GM19372 (cell line): ENCODE data around the gene MACC1.
A peak's percentile ranks its signal among the peaks of the same experiment; 100 is the strongest.
"Not testable (repeated sequence)": the region's sequence is repeated elsewhere in the genome, so short reads cannot be mapped to it uniquely, and the experiment has no call there.

Experiments
- ATAC-seq: cut with Tn5 transposase; IDR thresholded peaks from one replicate; pipeline ENCODE4 v1.9.1; 2021; ENCODE audit warnings: mild to moderate bottlenecking, low read depth, moderate library complexity; ENCODE audit not compliant: unreplicated experiment

MACC1 gene

DNA sequence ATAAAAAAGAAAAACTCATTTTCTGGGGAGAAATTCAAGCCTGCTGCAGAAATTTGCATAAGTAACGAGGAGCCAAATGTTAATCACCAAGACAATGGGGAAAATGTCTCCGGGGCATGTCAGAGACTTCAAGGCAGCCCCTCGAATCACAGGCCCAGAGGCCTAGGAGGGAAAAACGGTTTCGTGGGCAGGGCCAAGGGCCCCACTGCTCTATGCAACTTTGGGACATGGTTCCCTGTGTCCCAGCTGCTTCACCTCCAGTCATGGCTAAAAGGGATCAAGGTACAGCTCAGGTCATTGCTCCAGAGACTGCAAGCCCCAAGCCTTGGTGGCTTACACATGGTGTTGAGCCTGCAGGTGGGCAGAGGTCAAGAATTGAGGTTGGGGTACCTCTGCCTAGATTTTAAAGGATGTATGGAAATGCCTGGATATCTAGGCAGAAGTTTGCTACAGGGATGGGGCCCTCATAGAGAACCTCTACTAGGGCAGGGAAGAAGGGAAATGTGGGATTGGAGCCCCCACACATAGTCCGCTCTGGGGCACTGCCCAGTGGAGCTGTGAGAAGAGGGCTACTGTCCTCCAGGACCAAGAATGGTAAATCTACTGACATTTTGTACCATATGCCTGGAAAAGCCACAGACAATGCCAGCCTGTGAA lies 8.4 kb downstream of the MACC1 start:
- no peak for ATAC-seq

GRCh38 chr7:20207811-20208210 lies 9.4 kb downstream of the MACC1 start:
- ATAC-seq = not testable (repeated sequence)

GRCh38 chr7:20206104-20206896 lies 10.9 kb downstream of the MACC1 start:
- no peak for ATAC-seq

DNA sequence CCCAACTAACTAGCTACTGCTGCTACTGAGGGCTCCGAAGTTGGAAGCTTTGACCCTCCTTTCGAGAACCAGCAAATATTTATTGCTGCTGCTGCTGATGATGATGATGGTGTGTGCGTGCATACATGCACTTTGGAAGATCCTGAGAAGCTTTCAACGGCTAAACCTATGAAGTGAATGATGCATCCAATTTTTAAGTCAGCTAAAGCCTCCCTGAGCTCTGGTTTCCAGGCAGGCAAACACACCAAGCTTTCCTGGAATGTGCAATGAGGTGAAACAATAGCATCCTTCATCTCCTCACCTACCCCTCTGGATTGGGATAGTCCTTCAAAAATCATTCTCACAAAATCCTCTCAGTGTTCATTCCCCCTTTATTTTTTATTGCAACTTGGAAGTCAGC lies 13.9 kb downstream of the MACC1 start:
- no peak for ATAC-seq

GRCh38 chr7:20201380-20201779 lies 15.8 kb downstream of the MACC1 start:
- no peak for ATAC-seq

DNA sequence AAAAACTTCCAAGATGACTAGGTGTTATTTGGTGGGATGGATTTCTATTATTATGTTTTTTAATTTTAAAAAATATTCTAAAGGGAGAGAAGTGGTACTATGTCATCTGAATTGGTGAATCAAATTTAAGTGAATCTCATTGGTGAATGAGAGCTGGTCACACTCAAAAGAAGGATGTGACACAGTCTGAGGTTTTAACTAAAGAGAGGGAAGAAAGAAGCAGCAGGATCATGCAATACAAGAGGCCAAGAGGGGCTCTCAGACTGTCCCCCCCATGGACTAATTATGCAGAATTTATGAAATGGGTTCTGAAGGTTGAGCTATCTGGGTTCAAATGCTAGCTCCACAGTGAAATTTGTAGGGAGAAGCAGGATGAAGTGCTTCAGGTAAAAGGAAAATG lies 16.2 kb downstream of the MACC1 start:
- ATAC-seq = no peak

DNA sequence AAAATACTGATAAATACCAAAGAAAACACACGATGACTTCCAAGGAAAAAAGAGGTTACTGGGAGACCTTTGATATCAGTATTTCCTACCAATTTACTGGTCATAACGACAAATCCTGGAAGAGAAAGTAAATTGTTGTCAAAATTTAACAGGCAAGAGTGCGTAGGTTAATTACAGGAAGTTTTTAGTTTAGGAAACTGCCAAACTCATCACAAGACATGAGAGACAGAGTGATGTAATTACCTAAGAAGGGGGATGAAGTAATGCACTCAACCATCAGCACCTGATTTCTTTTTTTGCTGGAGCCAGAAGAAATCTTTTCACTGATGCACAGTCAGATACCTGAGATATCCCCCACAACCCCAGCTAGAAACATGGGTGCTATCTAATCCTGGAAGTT lies 16.8 kb downstream of the MACC1 start:
- no peak for ATAC-seq

DNA sequence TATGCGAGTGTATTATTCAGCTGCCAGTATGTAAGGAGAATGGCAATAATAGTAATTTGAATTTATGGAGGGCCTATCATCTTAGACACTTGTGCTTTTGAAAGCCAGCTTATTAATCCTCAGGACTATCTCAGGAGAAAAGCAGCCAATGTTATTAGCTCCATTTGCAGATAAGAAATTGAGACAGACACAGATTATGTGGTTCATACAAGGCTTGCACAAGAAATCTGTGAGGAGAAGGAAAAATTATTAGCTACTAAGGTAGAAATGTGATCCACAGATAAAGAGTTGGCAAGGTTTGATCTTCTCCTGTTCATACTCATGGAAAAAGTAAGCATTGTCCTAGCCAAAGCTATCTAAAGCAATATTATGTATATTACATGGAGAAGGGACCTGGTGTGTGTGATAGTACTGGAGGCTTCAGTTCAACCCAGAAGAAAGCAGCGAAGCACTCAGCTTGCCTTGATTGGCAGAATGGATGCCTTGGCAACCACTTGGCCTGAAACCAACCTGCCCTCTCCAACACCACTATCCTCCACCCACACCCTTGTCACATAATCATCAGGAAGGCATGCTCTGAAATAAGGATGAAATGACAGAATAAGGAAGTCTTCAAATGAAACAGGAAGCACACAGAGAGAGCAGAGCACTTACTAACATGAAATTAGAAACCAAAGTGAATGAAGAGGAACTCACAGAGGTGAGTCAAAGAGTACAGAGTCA lies 18.0 kb downstream of the MACC1 start:
- peak; percentile 87 for ATAC-seq

GRCh38 chr7:20198260-20198659 lies 18.9 kb downstream of the MACC1 start:
- no peak for ATAC-seq

DNA sequence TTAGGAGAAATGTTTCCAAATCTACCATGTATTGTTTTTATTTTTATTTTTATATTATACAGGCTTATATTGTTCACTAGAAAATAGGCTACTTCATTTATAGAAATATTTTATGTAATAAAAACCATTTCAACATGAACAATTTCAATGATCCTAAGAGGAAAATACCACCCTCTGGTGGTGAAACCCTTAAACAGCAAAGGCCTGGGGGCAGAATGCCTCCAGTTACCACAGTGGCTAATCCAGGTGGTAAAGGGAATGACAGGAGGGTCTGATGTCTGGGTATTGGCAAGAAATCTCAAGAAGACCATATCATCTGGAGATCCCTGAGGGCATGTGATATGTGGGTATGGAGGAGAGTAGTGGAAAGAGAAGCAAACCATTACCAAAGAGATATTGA lies 19.3 kb downstream of the MACC1 start:
- no peak for ATAC-seq

- ATAC-seq = no peak
Observed at GRCh38 chr7:20197125-20197748, 19.9 kb downstream of the MACC1 start.

DNA sequence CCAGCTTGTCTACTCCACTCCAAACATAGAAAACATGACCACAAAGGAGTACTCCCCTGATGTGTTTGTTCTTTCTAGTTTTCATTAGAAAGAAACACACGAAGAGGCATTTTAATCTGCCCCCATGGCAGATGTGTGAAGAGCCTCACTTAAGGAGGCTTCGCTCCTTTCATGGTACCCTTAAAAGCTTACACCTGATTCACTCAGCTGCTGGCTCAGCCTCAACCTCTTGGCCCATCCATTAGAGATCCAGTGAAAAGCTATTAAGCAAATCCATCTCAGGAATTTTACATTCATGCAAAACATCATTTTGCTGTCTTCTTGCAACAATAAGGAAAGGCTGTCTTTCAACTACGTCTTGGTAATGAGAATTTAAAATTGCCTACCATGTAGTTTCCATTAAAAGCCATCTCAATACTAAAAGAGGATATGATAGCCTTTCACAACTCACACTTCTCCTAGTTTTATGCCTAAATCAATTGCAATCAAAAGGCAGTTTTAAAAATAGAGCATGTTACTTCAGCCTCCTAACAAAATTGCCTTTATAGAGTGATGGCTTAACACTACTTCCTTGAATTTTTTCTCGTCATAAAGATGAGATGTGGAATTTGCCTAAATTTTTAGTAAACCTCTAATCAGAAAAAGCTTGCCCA lies 22.7 kb downstream of the MACC1 start:
- ATAC-seq = no peak

DNA sequence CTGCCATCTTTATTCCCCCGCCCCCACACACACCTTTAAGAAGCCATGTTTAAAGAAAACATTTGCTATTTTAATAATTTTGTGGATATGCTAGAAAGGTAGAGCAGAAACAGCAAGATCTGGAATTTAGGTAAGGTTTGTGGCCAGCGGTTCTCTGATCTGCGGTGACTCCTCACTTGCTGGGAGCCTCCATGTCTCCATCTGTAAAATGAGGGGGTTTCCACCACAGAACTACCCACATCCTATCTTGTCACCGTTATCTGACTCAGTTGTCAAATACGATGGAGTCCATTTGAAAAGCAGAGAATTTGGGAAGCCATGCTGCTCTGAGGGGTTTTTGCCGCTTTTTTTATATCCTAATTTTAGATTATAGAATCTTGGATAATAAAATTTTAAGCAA lies 23.3 kb downstream of the MACC1 start:
- ATAC-seq = no peak

DNA sequence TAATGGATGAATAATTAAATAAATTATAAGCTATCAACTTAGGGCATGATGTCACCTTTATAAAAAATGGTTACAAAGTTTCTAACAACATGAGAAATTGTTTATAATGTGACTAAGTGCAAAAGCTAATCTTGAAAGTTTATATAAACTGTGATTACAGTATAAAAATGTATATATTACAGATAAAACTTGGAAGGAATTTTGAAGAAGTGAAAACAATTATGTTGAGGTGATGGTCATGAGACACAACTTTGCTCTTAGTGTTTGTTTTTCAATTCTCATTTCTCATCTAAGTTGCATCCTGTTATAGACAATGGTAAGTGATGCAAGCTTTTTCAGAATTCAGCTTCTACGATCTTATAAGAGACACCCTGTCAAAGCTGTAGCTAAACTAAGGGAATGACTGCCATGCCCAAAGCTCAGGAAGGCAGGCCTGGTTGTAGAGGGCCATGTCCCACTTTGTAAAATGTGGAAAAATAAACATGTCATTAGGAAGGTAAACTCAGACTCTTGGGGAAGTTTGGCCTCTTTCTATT lies 23.9 kb downstream of the MACC1 start:
- ATAC-seq = peak; percentile 68

- no peak for ATAC-seq
Observed at GRCh38 chr7:20191391-20191869, 25.8 kb downstream of the MACC1 start.

- ATAC-seq = no peak
Observed at GRCh38 chr7:20190560-20191390, 26.4 kb downstream of the MACC1 start.

GRCh38 chr7:20189852-20190251 lies 27.3 kb downstream of the MACC1 start:
- no peak for ATAC-seq

- ATAC-seq = no peak
Observed at GRCh38 chr7:20188567-20188966, 28.6 kb downstream of the MACC1 start.

GRCh38 chr7:20187850-20188249 lies 29.3 kb downstream of the MACC1 start:
- not testable (repeated sequence) for ATAC-seq
